ENCODE data around the gene APOL1. TPM values are rescaled to one million over a fixed set of nuclear protein-coding genes. Genes with fewer than 3 reads are reported as not detected.

The APOL1 gene
- total and polyA plus RNA-seq, 2 donors (not counting 1 experiment from before 2014, with no cell fraction given), result 3.3 to 11.2 TPM

GRCh38 chr22:36232715-36233401 is 20.1 kb upstream of the APOL1 start:
- Mint-ChIP-seq H3K4me1 (peaks cover 41% of the 10 kb centered on the region), H3K9me3 (ENCODE audit: insufficient read depth) (no peaks in the 10 kb centered on the region), H3K27ac (peak overlapping the region; percentile 16), H3K4me3 (no peak overlapping the region), H3K27me3 (no peaks in the 10 kb centered on the region)
- Histone ChIP-seq H4K20me1 (ENCODE audit: control insufficient read depth, insufficient read depth, low read length, poor library complexity, severe bottlenecking) (no peaks in the 10 kb centered on the region), H3K9me3 (ENCODE audit: control extremely low read depth in 1 of 3, control insufficient read depth in 2 of 3, insufficient read depth in 1 of 3, low read length in 2 of 3) (no peaks in the 10 kb centered on the region), H3K4me1 (ENCODE audit: control insufficient read depth in 2 of 2, insufficient read depth in 2 of 2, low read length in 2 of 2) (peaks cover 18 to 22% of the 10 kb centered on the region in 2 donors), H2AFZ (ENCODE audit: insufficient read depth, low read depth, low read length, poor library complexity, severe bottlenecking) (no peak overlapping the region), H3K36me3 (replicated peaks in 1 of 2; ENCODE audit: control extremely low read depth in 1 of 2, control insufficient read depth in 1 of 2, extremely low read depth in 1 of 2, insufficient read depth in 2 of 2, low read length in 1 of 2) (peaks cover 0 to 42% of the 10 kb centered on the region in 2 experiments), H3K79me2 (ENCODE audit: control insufficient read depth, insufficient read depth, low read length) (peaks cover 15% of the 10 kb centered on the region), H3K4me2 (replicated peaks; ENCODE audit: low read depth, low read length, poor library complexity, severe bottlenecking) (peak overlapping the region; percentile 16), H3K27ac (ENCODE audit: low read length in 2 of 2) (peak overlapping the region; percentile 20 to 61), H3K4me3 (ENCODE audit: control extremely low read depth in 1 of 5, extremely low read depth in 1 of 5, insufficient read depth in 1 of 5, low read depth in 2 of 5, low read length in 4 of 5) (no peak overlapping the region), H3K27me3 (replicated peaks in 1 of 4; ENCODE audit: control extremely low read depth in 1 of 4, control insufficient read depth in 3 of 4, insufficient read depth in 4 of 4, low read length in 3 of 4) (no peaks in the 10 kb centered on the region), H3K9ac (ENCODE audit: low read length) (no peak overlapping the region)
- DNase-seq (peak; percentile 38), ATAC-seq (ENCODE audit: low read depth) (peak; percentile 61)
- ChIA-PET CTCF (no interaction called here), POLR2A (no interaction called here)
- 52% methylated on average over 9 of the region's 13 CpGs for WGBS (ENCODE audit: insufficient coverage)
- intact Hi-C loops (cut with micrococcal nuclease), result no loop called here
- TF ChIP-seq, protein P1, sequence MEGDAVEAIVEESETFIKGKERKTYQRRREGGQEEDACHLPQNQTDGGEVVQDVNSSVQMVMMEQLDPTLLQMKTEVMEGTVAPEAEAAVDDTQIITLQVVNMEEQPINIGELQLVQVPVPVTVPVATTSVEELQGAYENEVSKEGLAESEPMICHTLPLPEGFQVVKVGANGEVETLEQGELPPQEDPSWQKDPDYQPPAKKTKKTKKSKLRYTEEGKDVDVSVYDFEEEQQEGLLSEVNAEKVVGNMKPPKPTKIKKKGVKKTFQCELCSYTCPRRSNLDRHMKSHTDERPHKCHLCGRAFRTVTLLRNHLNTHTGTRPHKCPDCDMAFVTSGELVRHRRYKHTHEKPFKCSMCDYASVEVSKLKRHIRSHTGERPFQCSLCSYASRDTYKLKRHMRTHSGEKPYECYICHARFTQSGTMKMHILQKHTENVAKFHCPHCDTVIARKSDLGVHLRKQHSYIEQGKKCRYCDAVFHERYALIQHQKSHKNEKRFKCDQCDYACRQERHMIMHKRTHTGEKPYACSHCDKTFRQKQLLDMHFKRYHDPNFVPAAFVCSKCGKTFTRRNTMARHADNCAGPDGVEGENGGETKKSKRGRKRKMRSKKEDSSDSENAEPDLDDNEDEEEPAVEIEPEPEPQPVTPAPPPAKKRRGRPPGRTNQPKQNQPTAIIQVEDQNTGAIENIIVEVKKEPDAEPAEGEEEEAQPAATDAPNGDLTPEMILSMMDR (IDR thresholded peaks at IDR 0.05), result no peak
- TF ChIP-seq EZH2 (IDR thresholded peaks at IDR 0.05; ENCODE audit: borderline replicate concordance, insufficient read depth, low read depth, low read length, poor library complexity, severe bottlenecking), result no peak

- CTCF ChIA-PET, result no interaction called here
- H3K4me1 ChIP-seq (ENCODE audit: control insufficient read depth in 2 of 2, insufficient read depth in 2 of 2, low read length in 2 of 2), result peaks cover 27 to 31% of the 10 kb centered on the region in 2 donors
- no peak overlapping the region for H3K27ac Mint-ChIP-seq
- H3K4me3 Mint-ChIP-seq, result no peak overlapping the region
- H3K36me3 ChIP-seq (replicated peaks in 1 of 2; ENCODE audit: control extremely low read depth in 1 of 2, control insufficient read depth in 1 of 2, extremely low read depth in 1 of 2, insufficient read depth in 2 of 2, low read length in 1 of 2), result peaks cover 0 to 36% of the 10 kb centered on the region in 2 experiments
- H2AFZ ChIP-seq (ENCODE audit: insufficient read depth, low read depth, low read length, poor library complexity, severe bottlenecking), result no peak overlapping the region
- no peaks in the 10 kb centered on the region for H3K9me3 Mint-ChIP-seq (ENCODE audit: insufficient read depth)
- H3K27me3 ChIP-seq (replicated peaks in 1 of 4; ENCODE audit: control extremely low read depth in 1 of 4, control insufficient read depth in 3 of 4, insufficient read depth in 4 of 4, low read length in 3 of 4), result no peaks in the 10 kb centered on the region
- peaks cover 50% of the 10 kb centered on the region for H3K4me1 Mint-ChIP-seq
- H3K9ac ChIP-seq (ENCODE audit: low read length), result no peak overlapping the region
- no peaks in the 10 kb centered on the region for H3K27me3 Mint-ChIP-seq
- ATAC-seq (ENCODE audit: low read depth) (no peak), DNase-seq (no peak)
- WGBS (ENCODE audit: insufficient coverage), result 97% methylated on average over 3 of the region's 7 CpGs
- intact Hi-C loops (cut with micrococcal nuclease), result no loop called here
- TF ChIP-seq EZH2 (IDR thresholded peaks at IDR 0.05; ENCODE audit: borderline replicate concordance, insufficient read depth, low read depth, low read length, poor library complexity, severe bottlenecking), result no peak
- TF ChIP-seq, protein P1 (IDR thresholded peaks at IDR 0.05), result no peak
- no peak overlapping the region for H3K4me2 ChIP-seq (replicated peaks; ENCODE audit: low read depth, low read length, poor library complexity, severe bottlenecking)
- no peaks in the 10 kb centered on the region for H4K20me1 ChIP-seq (ENCODE audit: control insufficient read depth, insufficient read depth, low read length, poor library complexity, severe bottlenecking)
- POLR2A ChIA-PET, result no interaction called here
- H3K9me3 ChIP-seq (ENCODE audit: control extremely low read depth in 1 of 3, control insufficient read depth in 2 of 3, insufficient read depth in 1 of 3, low read length in 2 of 3), result no peaks in the 10 kb centered on the region
- H3K79me2 ChIP-seq (ENCODE audit: control insufficient read depth, insufficient read depth, low read length), result peaks cover 24% of the 10 kb centered on the region
- no peak overlapping the region for H3K4me3 ChIP-seq (ENCODE audit: control extremely low read depth in 1 of 5, extremely low read depth in 1 of 5, insufficient read depth in 1 of 5, low read depth in 2 of 5, low read length in 4 of 5)
- no peak overlapping the region for H3K27ac ChIP-seq (ENCODE audit: low read length in 2 of 2)
Observed at GRCh38 chr22:36233796-36234195, 19.1 kb upstream of the APOL1 start.

Data from B cell (primary cell).